SU-DHL-6 (cell line): ENCODE data around the gene PDZD7.

Experiments
- CTCF ChIP-seq: fragments of 200-600 bp; sonication (generic); IDR thresholded peaks from one replicate; pipeline ENCODE4 v1.5.1; 2017; ENCODE audit warnings: antibody characterized with exemption, mild to moderate bottlenecking, low read length, moderate library complexity; ENCODE audit not compliant: insufficient read depth, poor library complexity, severe bottlenecking
- EZH2phosphoT487 ChIP-seq: fragments of 200-600 bp; sonication (generic), shearing (Covaris generic); conservative IDR thresholded peaks from 2 replicates; pipeline ENCODE4 v1.6.1; 2018; ENCODE audit warnings: mild to moderate bottlenecking, antibody characterized with exemption, low read length, moderate library complexity, mixed read lengths

GRCh38 chr10:101066896-101067355 is 36.0 kb upstream of the PDZD7 start:
- TF ChIP-seq CTCF (no peak), EZH2phosphoT487 (no peak)
